Smooth muscle cell (in vitro differentiated cells): ENCODE results near the gene FCHO2. TPM values are rescaled to one million over a fixed set of nuclear protein-coding genes. Genes with fewer than 3 reads are reported as not detected.

Experiments used
- DNase-seq: peaks from one replicate; lab custom pipeline; 2025; ENCODE audit not compliant: unreplicated experiment; lab: John Stamatoyannopoulos, UW
- H2AFZ ChIP-seq: fragments of 200-600 bp; sonication (generic); 2 replicates; pipeline ENCODE4 v1.6.0; 2016; ENCODE audit warnings: antibody characterized with exemption, low read depth, mild to moderate bottlenecking
- H3F3A ChIP-seq: fragments of 200-600 bp; sonication (generic); 2 replicates; pipeline ENCODE4 v1.6.0; 2017; ENCODE audit warnings: antibody characterized with exemption, low read depth
- H3K27ac ChIP-seq: fragments of 200-600 bp; sonication (generic); 2 replicates; pipeline ENCODE4 v1.5.1; 2016; ENCODE audit warnings: low read depth, mild to moderate bottlenecking
- H3K27me3 ChIP-seq: fragments of 200-600 bp; sonication (generic); 2 replicates; pipeline ENCODE4 v1.6.1; 2016; ENCODE audit warnings: low read depth, mild to moderate bottlenecking
- H3K36me3 ChIP-seq: fragments of 200-600 bp; sonication (generic); 2 replicates; pipeline ENCODE4 v1.5.1; 2016; ENCODE audit warnings: low read depth
- H3K4me1 ChIP-seq: fragments of 200-600 bp; sonication (generic); 2 replicates; pipeline ENCODE4 v1.5.1; 2016; ENCODE audit warnings: low read depth
- H3K4me2 ChIP-seq: fragments of 200-600 bp; sonication (generic); 2 replicates; pipeline ENCODE4 v1.6.0; 2016; ENCODE audit warnings: mild to moderate bottlenecking
- H3K4me3 ChIP-seq: fragments of 200-600 bp; sonication (generic); 2 replicates; pipeline ENCODE4 v1.5.1; 2016; ENCODE audit warnings: mild to moderate bottlenecking
- H3K79me2 ChIP-seq: fragments of 200-600 bp; sonication (generic); 2 replicates; pipeline ENCODE4 v1.6.0; 2016; ENCODE audit warnings: low read depth, mild to moderate bottlenecking
- H3K9ac ChIP-seq: fragments of 200-600 bp; sonication (generic); 2 replicates; pipeline ENCODE4 v1.6.0; 2016; ENCODE audit warnings: low read depth
- H3K9me3 ChIP-seq: fragments of 200-600 bp; sonication (generic); replicated peaks from 2 replicates; pipeline ENCODE4 v1.5.1; 2016; ENCODE audit warnings: low read depth
- H4K20me1 ChIP-seq: fragments of 200-600 bp; sonication (generic); 2 replicates; pipeline ENCODE4 v1.6.0; 2016; ENCODE audit warnings: low read depth
- WGBS: methylation state at CpG from one replicate; pipeline ENCODE4 v1.1.7; 2016; ENCODE audit warnings: low lambda C conversion rate; 5-methylcytosine and 5-hydroxymethylcytosine counted together
- polyA plus RNA-seq: library from polyadenylated mRNA; unstranded; fragments of >200 nt; fragmentation: Nextera tagmentation; extraction: Ambion mirVana; gene quantifications from 2 replicates; pipeline ENCODE4 v1.2.1, GENCODE V29; 2016
- total RNA-seq: library from RNA; depleted of rRNA; stranded (reverse); fragments of >200 nt; gene quantifications from 2 replicates; pipeline ENCODE4 v1.2.3, GENCODE V29; 2014
- TF ChIP-seq, protein P1 (sequence below): fragments of 200-600 bp; sonication (generic); IDR thresholded peaks from 2 replicates; pipeline ENCODE4 v1.5.1; 2017; ENCODE audit warnings: borderline replicate concordance, mild to moderate bottlenecking, antibody characterized with exemption; ENCODE audit not compliant: insufficient read depth, poor library complexity, severe bottlenecking

Gene FCHO2
- total and polyA plus RNA-seq, 2 experiments from 2014 or later, result 4.9 to 27.8 TPM

DNA sequence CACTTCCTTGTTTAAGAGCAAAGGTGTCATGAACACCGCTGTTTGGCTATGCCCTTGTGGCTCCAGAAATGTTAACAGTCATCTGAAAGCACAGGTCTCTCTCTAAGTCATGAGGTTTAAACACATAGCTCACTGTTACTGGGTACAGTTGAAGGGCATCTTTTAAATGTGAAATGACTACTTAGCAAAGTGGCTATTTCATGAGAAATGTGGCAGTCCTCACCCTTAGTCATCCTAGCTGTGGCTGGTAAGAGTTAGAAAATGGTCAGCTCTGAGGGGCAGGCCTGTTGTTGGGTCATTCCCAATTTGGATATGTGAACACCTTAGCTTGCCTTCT is 140.4 kb downstream of the FCHO2 start:
- Histone ChIP-seq H3K27ac (no peak overlapping the region), H3K9me3 (no peaks in the 10 kb centered on the region), H3K4me2 (no peak overlapping the region), H2AFZ (no peak overlapping the region), H3K4me1 (no peaks in the 10 kb centered on the region), H4K20me1 (no peaks in the 10 kb centered on the region), H3K27me3 (no peaks in the 10 kb centered on the region), H3F3A (no peaks in the 10 kb centered on the region), H3K79me2 (no peaks in the 10 kb centered on the region), H3K36me3 (no peaks in the 10 kb centered on the region), H3K9ac (no peak overlapping the region), H3K4me3 (no peak overlapping the region)
- TF ChIP-seq, protein P1, sequence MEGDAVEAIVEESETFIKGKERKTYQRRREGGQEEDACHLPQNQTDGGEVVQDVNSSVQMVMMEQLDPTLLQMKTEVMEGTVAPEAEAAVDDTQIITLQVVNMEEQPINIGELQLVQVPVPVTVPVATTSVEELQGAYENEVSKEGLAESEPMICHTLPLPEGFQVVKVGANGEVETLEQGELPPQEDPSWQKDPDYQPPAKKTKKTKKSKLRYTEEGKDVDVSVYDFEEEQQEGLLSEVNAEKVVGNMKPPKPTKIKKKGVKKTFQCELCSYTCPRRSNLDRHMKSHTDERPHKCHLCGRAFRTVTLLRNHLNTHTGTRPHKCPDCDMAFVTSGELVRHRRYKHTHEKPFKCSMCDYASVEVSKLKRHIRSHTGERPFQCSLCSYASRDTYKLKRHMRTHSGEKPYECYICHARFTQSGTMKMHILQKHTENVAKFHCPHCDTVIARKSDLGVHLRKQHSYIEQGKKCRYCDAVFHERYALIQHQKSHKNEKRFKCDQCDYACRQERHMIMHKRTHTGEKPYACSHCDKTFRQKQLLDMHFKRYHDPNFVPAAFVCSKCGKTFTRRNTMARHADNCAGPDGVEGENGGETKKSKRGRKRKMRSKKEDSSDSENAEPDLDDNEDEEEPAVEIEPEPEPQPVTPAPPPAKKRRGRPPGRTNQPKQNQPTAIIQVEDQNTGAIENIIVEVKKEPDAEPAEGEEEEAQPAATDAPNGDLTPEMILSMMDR, result no peak
- 100% methylated on average over 1 of the region's 1 CpG for WGBS
- DNase-seq, result no peak

- Histone ChIP-seq H3K9ac (no peak overlapping the region), H3K9me3 (no peaks in the 10 kb centered on the region), H2AFZ (no peak overlapping the region), H3K79me2 (no peaks in the 10 kb centered on the region), H3K4me2 (no peak overlapping the region), H3K27me3 (no peaks in the 10 kb centered on the region), H4K20me1 (no peaks in the 10 kb centered on the region), H3F3A (no peaks in the 10 kb centered on the region), H3K4me3 (no peak overlapping the region), H3K27ac (no peak overlapping the region), H3K4me1 (no peaks in the 10 kb centered on the region), H3K36me3 (no peaks in the 10 kb centered on the region)
- DNase-seq, result no peak
- TF ChIP-seq, protein P1, result no peak
- WGBS, result 93% methylated on average over 2 of the region's 2 CpGs
Measured at GRCh38 chr5:73097740-73098139, 141.9 kb downstream of the FCHO2 start.

DNA sequence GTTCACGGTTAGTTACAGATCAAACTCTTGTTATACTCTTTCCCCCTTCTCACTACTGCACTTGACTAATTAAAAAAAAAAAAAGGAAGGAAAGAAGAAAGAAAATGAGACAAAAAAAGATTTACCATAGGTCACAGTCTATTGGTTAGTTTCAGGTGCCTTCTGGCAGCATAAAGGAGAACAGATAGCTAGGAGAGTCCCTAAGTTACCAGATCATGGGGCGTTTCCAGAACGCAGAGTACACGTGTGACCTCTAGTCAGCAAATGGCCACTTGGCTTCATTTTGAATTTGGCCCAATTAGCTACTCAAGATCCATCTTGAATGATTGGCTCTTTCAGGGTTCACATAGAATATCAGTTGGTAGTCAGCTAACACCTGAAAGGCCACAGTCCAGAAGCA is 144.3 kb downstream of the FCHO2 start:
- TF ChIP-seq, protein P1, result no peak
- no peaks in the 10 kb centered on the region for H3K79me2 ChIP-seq

DNA sequence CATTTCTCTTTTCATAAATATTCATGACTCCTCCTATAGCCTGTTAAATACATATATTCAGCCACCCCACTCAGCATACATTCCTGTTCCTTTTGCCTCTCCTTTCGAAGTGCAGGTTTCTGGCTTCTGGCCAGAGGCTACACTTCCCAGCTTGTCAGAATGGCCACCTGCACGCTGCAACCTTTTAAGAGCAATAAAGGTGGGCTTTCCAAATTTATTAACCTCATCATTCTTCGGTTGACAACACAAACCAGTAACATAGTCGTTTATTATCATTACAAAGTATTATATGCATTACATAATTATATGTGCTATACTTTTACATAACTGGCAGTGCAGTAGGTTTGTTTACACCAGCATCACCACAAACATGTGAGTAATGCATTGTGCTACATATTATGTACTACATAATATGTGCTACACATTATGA is 148.0 kb downstream of the FCHO2 start:
- H3K27me3 ChIP-seq, result no peaks in the 10 kb centered on the region
- WGBS, result 83% methylated on average over 4 of the region's 4 CpGs
- TF ChIP-seq, protein P1, result no peak
- no peaks in the 10 kb centered on the region for H3K79me2 ChIP-seq
- H3K4me3 ChIP-seq, result no peak overlapping the region
- no peak overlapping the region for H3K27ac ChIP-seq
- H4K20me1 ChIP-seq, result no peaks in the 10 kb centered on the region
- H3K4me2 ChIP-seq, result no peak overlapping the region
- H3K4me1 ChIP-seq, result no peaks in the 10 kb centered on the region
- no peak overlapping the region for H3K9ac ChIP-seq
- H3K36me3 ChIP-seq, result no peaks in the 10 kb centered on the region
- no peak overlapping the region for H2AFZ ChIP-seq
- no peak for DNase-seq
- H3F3A ChIP-seq, result no peaks in the 10 kb centered on the region
- H3K9me3 ChIP-seq, result no peaks in the 10 kb centered on the region

More for the DNA sequence above, 144.3 kb downstream of the FCHO2 start:
- Histone ChIP-seq H3F3A (no peaks in the 10 kb centered on the region), H3K4me1 (no peaks in the 10 kb centered on the region), H3K9ac (no peak overlapping the region), H3K36me3 (no peaks in the 10 kb centered on the region), H2AFZ (no peak overlapping the region), H3K27ac (no peak overlapping the region), H3K4me2 (no peak overlapping the region), H3K4me3 (no peak overlapping the region), H4K20me1 (no peaks in the 10 kb centered on the region), H3K9me3 (no peaks in the 10 kb centered on the region), H3K27me3 (no peaks in the 10 kb centered on the region)
- 96% methylated on average over 4 of the region's 4 CpGs for WGBS
- no peak for DNase-seq
